Epithelial cell of proximal tubule (primary cell): ENCODE measurements around the gene HSPG2. TPM values are rescaled to one million over a fixed set of nuclear protein-coding genes. Genes with fewer than 3 reads are reported as not detected.
"Not testable (repeated sequence)": the region's sequence is repeated elsewhere in the genome, so short reads cannot be mapped to it uniquely, and the experiment has no call there.

Source experiments
- DNase-seq: peaks from one replicate; pipeline ENCODE4 v3.0.0-alpha.2; 2011; ENCODE audit warnings: low read depth
- H3K4me3 ChIP-seq: 2 replicates; pipeline ENCODE4 v1.5.1; 2011; ENCODE audit warnings: low read depth, mild to moderate bottlenecking, low read length
- CTCF ChIP-seq: conservative IDR thresholded peaks from 2 replicates; pipeline ENCODE4 v1.5.1; 2012; ENCODE audit warnings: low read depth, mild to moderate bottlenecking, low read length
- total RNA-seq: library from RNA; depleted of rRNA; stranded (reverse); fragments of >200 nt; gene quantifications from 2 replicates; pipeline ENCODE4 v1.2.3, GENCODE V29; 2015

Gene HSPG2
- total RNA-seq, 1 donor from 2014 or later: 156 TPM

GRCh38 chr1:21831454-21831970 lies 105.6 kb downstream of the HSPG2 start:
- H3K4me3 ChIP-seq: no peak overlapping the region
- no peak for DNase-seq
- no peak for TF ChIP-seq CTCF

- H3K4me3 ChIP-seq: no peak overlapping the region
- no peak for TF ChIP-seq CTCF
- DNase-seq: no peak
Observed at GRCh38 chr1:21830792-21831453, 106.2 kb downstream of the HSPG2 start.

- no peak overlapping the region for H3K4me3 ChIP-seq
- TF ChIP-seq CTCF: no peak
- DNase-seq: no peak
Observed at GRCh38 chr1:21829294-21829693, 107.8 kb downstream of the HSPG2 start.

DNA sequence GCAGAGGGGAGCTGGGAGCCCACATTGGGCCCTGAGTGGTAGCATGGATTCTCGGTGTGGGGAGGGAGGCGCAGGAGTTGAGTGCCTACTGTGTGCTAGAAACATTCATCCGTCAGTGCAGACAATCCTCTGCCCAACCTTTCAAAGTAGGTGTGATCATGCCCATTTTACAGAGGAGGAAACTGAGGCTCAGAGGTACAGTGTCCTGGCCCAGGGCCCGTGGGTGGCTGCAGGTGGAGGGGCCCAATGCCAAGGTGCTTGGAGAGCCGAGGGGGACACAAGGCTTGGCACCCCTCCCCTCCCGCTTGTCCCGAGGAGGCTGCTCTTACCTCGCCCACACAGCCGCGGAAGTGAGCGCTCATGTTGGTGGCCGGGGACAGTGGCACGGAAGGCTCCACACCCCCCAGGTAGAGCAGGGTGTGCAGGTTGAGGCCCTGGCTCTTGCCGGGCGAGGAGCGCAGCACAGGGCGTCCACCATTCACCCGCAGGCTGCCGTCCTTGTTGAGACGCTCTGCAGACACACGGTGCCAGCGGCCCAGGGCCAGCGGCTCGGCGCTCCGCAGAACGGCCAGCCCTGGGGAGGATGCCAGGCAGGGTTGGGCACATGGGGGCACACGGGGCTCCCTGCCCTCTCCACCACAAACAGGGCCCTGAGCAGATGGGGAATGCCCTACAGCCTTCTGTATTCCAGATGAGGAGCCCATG lies 108.5 kb downstream of the HSPG2 start:
- DNase-seq: no peak
- no peak for TF ChIP-seq CTCF
- H3K4me3 ChIP-seq: no peak overlapping the region

DNA sequence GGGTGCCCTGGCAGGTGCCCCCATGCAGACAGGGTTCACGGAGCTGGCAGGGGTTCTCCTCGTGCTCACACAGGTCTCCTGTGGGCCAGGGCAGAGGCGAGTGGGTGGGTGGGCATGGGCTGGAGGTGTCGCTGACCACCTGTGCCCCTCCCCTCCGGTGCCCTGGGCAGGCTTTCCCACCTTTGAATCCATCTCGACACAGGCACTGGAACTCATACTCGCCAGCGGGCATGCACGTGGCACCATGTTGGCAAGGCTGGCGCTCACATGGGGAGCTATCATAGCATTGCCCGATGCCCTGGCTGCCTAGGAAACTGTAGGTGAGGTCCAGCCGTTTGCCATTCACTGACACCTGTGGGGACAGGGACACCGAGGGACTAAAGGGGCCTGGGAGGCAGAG lies 109.0 kb downstream of the HSPG2 start:
- H3K4me3 ChIP-seq: no peak overlapping the region
- no peak for DNase-seq
- TF ChIP-seq CTCF: no peak

DNA sequence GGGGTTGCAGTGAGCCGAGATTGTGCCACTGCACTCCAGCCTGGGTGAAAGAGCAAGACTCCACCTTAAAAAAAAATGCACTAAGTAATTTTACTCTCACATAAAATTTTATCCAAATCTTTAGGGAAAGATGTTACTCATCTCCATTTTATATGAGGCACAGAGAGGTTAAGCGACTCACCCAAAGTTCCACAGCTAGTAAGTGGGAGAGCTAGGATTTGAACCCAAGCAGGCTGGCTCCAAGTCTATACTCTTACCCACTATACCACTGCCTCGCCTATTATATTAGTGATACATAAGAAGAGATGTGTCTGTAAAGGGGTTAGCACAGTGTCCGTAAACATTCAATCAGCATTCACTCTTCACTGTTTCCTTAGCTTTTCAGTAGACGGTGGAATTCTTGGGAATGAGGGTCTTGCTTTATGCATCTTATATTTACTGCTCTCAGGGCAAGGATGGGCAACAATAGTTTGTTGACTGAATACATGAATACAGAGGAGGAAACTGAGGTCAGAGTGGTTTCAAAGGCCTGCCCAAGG lies 109.9 kb downstream of the HSPG2 start:
- DNase-seq: no peak
- no peak overlapping the region for H3K4me3 ChIP-seq
- no peak for TF ChIP-seq CTCF

DNA sequence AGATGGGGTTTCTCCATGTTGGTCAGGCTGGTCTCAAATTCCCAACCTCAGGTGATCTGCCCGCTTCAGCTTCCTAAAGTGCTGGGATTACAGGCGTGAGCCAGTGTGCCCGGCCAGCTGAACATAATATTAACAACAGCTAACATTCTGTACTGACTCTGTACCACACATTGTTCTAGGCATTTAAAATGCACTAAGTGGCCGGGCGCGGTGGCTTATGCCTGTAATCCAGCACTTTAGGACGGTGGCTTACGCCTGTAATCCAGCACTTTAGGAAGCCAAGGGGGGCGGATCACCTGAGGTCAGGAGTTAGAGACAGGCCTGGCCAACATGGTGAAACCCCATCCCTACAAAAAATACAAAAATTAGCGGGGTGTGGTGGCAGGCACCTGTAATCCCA lies 110.4 kb downstream of the HSPG2 start:
- H3K4me3 ChIP-seq, DNase-seq: not testable (repeated sequence)
